GM12891 (cell line): ENCODE measurements around the gene SLC26A11.
A peak's percentile ranks its signal among the peaks of the same experiment; 100 is the strongest.
"Not testable (repeated sequence)": the region's sequence is repeated elsewhere in the genome, so short reads cannot be mapped to it uniquely, and the experiment has no call there.

Experiments
- DNase-seq: peaks from one replicate; pipeline ENCODE4 v3.0.0; 2011; ENCODE audit warnings: low spot score; ENCODE audit not compliant: insufficient read length
- FAIRE-seq: peaks from 2 replicates; lab custom pipeline; 2011; peaks lifted over from hg19 to GRCh38; lab: Jason Lieb, UNC
- PAX5 ChIP-seq: IDR thresholded peaks from 2 replicates; pipeline ENCODE4 v1.6.1; 2011; ENCODE audit warnings: low read length, moderate library complexity, mild to moderate bottlenecking; ENCODE audit not compliant: insufficient read depth, severe bottlenecking
- POLR2A ChIP-seq: IDR thresholded peaks from 2 replicates; pipeline ENCODE4 v1.6.1; 2011; ENCODE audit warnings: low read depth, low read length, control low read depth
- POLR2AphosphoS5 ChIP-seq: IDR thresholded peaks from 2 replicates; pipeline ENCODE4 v1.6.1; 2011; ENCODE audit warnings: low read depth, low read length, control low read depth
- POU2F2 ChIP-seq: IDR thresholded peaks from 2 replicates; pipeline ENCODE4 v1.6.1; 2011; ENCODE audit warnings: low read depth, mild to moderate bottlenecking, control low read depth, low read length, moderate library complexity
- SPI1 ChIP-seq: IDR thresholded peaks from 2 replicates; pipeline ENCODE4 v1.6.1; 2011; ENCODE audit warnings: low read depth, low read length, control low read depth
- TAF1 ChIP-seq: IDR thresholded peaks from 2 replicates; pipeline ENCODE4 v1.6.1; 2011; ENCODE audit warnings: low read depth, low read length, control low read depth

SLC26A11 gene

DNA sequence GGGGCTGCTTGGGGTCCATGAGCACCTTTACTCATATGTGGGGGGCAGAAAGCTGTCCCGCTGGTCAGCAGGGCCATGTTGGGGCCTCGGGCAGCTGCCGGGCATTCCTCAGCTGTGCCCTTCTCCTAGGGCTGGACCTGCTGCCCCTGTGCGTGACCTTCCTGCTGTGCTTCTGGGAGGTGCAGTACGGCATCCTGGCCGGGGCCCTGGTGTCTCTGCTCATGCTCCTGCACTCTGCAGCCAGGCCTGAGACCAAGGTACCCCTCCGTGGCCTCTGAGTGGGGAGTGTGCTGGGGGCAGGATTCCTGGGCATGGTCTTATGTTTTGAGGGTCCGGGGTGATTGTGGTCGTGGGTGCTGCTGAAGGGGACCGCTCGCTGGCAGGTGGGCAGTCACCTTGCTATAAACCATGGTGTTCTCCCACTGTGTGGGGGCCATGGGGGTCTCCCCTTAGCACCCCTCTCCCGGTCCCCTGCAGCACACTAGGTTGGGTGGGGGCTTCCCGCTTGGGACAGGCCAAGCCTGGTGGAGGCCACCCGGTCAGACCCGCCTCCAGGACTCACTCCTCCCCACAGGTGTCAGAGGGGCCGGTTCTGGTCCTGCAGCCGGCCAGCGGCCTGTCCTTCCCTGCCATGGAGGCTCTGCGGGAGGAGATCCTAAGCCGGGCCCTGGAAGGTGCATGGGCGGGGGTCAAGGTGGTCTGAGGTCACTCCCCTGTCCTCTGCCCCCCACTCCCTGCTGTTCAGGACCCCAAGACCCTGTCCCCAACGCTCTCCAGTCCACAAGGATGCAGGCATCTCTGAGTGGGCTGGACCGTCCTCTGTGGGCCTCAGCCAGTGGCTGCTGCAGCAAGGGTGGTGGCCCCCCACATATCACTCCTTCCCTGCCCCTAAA, 28.0 kb downstream of the SLC26A11 start:
- TF ChIP-seq PAX5 (no peak), TAF1 (no peak), POLR2A (no peak), POLR2AphosphoS5 (no peak), SPI1 (no peak), POU2F2 (no peak)
- no peak for FAIRE-seq
- DNase-seq: no peak

DNA sequence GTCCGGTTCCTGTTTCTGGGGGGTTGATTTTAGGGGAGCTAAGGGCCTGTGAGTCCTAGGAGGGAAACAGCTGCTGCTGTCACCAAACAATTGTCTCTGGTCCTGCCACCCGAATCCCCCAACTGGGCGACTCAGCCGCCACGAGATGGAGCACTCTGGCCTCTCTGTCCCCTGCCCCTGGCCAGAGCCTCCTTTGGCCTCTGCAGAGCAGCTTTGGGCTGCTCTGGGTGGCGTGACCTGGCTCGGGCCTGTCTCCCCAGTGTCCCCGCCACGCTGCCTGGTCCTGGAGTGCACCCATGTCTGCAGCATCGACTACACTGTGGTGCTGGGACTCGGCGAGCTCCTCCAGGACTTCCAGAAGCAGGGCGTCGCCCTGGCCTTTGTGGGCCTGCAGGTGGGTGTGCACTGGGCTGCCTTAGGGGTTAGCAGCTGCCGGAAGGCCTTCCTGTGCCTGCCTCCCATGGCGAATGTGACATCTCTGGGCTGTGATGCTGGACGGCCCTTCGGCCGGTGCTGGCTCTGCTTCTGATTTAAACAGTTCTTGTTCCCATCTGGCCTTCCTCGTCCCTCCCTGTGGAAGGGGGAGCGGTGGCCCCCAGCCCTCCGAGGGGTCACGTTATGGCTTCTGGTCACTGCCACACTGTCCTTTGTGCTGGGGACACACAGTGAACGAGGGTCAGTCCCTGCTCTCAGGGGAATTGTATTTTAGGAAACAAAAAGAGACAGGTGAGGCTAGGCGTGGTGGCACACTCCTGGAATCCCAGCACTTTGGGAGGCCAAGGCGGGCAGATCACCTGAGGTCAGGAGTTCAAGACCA, 28.9 kb downstream of the SLC26A11 start:
- FAIRE-seq: no peak
- TF ChIP-seq SPI1 (no peak), POU2F2 (no peak), PAX5 (no peak), TAF1 (no peak), POLR2AphosphoS5 (no peak), POLR2A (no peak)
- DNase-seq: no peak

DNA sequence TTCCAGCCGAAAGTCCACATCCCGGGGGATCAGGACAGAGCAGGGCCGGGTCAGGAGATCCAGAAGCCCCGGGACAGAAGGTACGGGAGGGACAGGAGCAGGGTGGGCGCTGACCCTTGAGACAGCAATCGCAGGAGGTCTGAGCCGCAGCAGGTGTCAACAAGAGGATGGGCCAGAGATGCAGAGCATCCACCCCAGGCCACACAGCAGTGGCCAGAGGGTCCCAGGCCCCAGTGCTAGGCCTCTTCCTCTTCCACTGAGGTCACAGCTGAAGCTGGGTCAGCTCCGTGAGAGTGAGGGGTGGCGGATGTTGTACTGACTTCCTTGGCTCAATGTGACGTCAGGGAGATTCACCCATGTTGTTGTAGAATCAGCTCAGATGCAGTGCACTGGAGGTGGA, 31.7 kb downstream of the SLC26A11 start:
- FAIRE-seq: no peak
- no peak for TF ChIP-seq SPI1
- no peak for TF ChIP-seq POLR2A
- TF ChIP-seq TAF1: no peak
- no peak for TF ChIP-seq PAX5
- TF ChIP-seq POLR2AphosphoS5: no peak
- no peak for TF ChIP-seq POU2F2

DNA sequence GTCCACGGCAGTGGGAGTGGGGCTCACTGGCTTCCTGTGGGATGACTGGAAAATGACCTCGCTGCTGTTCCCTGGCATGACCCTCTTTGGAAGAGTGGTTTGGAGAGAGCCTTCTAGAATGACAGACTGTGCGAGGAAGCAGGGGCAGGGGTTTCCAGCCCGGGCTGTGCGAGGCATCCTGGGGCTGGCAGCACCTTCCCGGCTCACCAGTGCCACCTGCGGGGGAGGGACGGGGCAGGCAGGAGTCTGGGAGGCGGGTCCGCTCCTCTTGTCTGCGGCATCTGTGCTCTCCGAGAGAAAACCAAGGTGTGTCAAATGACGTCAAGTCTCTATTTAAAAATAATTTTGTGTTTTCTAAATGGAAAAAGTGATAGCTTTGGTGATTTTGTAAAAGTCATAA, 32.6 kb downstream of the SLC26A11 start:
- DNase-seq (peak; percentile 82), FAIRE-seq (no peak)
- no peak for TF ChIP-seq SPI1

More for the DNA sequence above, 31.7 kb downstream of the SLC26A11 start:
- no peak for DNase-seq

DNA sequence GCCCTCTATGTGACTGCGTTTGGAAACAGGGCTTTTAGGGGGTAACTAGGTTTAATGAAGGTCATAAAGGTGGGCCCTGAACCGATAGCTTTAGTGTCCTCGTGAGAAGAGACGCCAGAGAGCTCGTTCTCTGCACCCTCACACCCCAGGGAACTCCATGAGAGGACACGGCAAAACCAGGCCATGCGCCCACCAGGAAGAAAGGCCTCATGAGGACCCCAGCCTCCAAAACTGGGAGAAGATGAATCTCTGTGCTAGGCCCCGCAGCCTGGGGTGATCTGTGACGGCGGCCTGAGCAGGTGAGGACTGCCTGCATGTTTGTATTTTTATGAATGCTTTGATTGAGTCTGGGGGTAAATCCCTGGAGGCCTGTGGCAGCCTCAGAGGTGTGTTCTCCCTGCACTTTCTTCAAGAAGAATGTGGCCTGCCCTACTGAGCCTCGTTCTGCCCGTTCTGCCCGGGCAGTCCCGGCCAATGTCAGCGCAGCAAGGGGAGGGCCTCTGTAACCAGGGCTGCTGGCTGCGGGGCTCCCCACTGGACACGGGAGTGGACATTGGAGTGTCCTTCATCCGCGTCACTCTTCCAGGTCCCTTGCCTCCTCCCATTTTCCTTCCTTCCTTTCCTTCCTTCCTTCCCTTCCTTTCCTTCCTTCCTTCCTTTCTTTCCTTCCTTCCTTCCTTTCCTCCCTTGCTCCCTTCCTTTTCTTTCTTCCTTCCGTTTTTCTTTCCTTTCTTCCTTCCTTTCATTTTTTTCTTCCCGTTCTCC, 33.6 kb downstream of the SLC26A11 start:
- DNase-seq: no peak
- no peak for FAIRE-seq
- TF ChIP-seq TAF1: no peak
- TF ChIP-seq SPI1: no peak
- TF ChIP-seq PAX5: no peak
- TF ChIP-seq POLR2AphosphoS5: no peak
- TF ChIP-seq POLR2A: no peak
- TF ChIP-seq POU2F2: no peak

DNA sequence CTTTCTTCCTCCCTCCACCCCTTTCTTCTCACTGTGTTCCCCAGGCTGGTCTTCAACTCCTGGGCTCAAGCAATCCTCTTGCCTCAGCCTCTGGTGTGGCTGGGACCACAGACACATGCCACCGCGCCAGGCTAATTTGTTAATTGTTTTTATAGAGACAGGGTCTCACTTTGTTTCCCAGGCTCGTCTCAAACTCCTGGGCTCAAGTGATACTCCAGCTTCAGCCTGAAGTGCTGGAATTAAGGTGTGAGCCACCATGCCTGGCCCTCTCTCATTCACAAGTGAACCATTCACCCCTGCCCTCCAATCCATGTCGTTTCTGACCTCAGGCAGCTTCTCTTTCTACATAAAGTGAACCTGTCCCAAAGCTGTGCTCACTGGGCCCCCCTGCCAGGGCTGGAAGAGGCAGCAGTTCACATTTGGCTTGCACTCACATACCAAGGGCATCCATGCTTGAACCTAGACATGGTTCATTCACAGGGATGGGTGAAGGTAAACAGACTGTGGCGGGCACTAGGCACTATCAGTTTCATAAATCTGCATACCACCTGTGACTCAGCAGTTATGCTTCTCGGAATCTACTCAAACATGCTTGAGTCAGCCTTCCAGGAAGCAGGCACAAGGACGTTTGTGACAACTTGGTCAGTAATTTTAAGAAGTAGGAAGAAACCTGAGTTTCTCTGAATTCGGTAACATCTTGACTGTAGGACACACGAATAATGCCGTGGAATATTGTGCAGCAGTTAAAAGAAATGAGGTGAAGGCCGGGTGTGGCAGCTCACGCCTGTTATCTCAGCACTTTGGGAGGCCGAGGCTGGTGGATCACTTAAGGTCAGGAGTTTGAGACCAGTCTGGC, 34.4 kb downstream of the SLC26A11 start:
- DNase-seq: no peak
- FAIRE-seq: peak; percentile 93
- TF ChIP-seq SPI1: no peak
- peak; percentile 54; the same call in 1 of the 2 replicates for TF ChIP-seq POU2F2
- peak; percentile 15 for TF ChIP-seq PAX5

DNA sequence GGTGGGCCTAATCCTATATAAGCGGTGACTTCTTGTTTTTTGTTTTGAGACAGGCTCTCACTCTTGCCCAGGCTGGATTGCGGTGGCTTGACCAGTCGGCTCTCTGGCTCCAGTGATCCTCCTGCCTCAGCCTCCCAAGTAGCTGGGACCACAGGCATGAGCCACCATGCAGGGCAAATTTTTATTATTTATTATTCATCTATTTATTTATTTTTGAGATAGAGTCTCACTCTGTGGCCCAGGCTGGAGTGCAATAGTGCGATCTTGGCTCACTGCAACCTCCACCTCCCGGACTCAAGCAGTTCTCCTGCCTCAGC, 35.8 kb downstream of the SLC26A11 start:
- DNase-seq (no peak), FAIRE-seq (no peak)

DNA sequence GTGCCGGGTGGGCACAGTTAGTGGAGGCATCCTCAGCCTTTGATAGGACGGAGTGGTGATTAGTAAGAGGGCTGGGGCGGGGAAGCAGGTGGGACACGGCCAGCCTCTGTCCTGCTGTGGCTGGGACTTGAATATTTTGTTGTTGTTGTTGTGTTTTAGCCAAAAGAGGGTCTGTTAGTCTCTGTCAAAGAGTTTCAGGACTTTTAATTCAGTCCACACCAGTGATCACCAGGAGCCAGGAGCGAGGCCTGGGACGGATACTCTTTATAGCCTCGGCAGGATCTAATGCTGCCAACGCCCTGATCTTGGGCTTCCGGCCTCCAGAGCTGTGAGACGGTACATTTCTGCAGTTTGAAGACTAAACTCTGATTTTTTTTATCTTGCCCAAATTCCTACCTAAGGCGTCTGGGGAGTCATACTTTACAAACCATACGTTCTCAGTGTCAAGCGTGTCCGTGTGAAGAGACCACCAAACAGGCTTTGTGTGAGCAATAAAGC, 37.5 kb downstream of the SLC26A11 start:
- no peak for DNase-seq
- TF ChIP-seq POLR2A (no peak), POU2F2 (no peak), POLR2AphosphoS5 (no peak)
- no peak for FAIRE-seq

More for the DNA sequence above, 35.8 kb downstream of the SLC26A11 start:
- TF ChIP-seq TAF1: no peak
- no peak for TF ChIP-seq POLR2A
- TF ChIP-seq SPI1: no peak
- TF ChIP-seq POU2F2: no peak
- TF ChIP-seq POLR2AphosphoS5: no peak
- no peak for TF ChIP-seq PAX5

DNA sequence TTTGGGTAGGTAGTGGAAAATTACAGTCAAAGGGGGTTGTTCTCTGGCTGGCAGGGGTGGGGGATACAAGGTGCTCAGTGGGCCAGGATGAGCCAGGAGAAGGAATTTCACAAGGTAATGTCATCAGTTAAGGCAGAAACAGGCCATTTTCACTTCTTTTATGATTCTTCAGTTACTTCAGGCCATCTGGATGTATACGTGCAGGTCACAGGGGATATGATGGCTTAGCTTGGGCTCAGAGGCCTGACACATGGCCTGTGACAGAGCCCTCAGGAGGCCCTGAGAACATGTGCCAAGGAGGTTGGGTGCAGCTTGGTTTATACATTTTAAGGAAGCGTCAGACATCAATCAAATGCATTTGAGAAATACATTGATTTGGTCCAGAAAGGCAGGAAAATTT, 38.1 kb downstream of the SLC26A11 start:
- not testable (repeated sequence) for FAIRE-seq, DNase-seq
